ENCODE measurements around the gene WDR19.
"Not testable (repeated sequence)": the region's sequence is repeated elsewhere in the genome, so short reads cannot be mapped to it uniquely, and the experiment has no call there.

The WDR19 gene

DNA sequence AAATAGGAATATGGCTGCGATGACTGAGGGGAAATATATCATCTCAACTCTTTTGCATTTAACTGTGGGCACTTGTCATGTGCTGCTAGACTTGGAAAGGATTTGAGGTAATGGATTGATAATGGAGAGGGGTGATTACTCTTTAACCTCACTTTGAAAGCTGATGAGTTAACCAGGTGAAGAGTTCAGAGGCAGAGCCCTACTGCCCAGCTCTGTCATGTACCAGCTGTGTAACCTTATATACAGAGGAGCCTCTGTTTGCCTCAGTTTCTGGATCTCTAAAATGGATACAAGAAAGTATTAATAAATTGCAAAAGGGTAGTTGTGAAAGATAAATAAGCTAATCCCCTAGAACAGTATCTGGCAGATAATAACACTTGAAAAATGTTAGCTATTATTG lies 51.5 kb downstream of the WDR19 start:
- Histone ChIP-seq H3K36me3 (ENCODE audit: control insufficient read depth, insufficient read depth, low read length) (no peaks in the 10 kb centered on the region), H3K4me3 (ENCODE audit: low read length) (no peak overlapping the region), H3K9me3 (ENCODE audit: control insufficient read depth, low read length) (no peaks in the 10 kb centered on the region), H3K9ac (ENCODE audit: low read length) (no peak overlapping the region), H3K27me3 (ENCODE audit: control insufficient read depth, insufficient read depth, low read length) (no peaks in the 10 kb centered on the region), H3K4me1 (ENCODE audit: control insufficient read depth, insufficient read depth, low read length) (no peaks in the 10 kb centered on the region)

DNA sequence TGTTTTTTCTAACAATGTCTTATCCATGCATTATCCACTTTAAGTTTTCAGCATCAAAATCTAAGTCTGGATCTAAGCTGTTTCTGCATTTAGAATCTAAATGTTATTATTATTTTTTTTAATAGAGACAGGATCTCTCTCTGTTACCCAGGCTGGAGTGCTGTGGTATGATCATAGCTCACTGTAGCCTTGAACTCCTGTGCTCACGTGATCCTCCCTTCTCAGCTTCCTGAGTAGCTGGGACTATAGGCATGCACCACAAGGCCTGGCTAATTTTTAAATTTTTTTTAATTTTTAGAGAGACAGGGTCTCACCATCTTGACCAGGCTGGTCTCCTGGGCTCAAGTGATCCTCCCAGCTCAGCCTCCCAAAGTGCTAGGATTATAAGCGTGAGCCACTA lies 52.7 kb downstream of the WDR19 start:
- no peaks in the 10 kb centered on the region for H3K4me1 ChIP-seq (ENCODE audit: control insufficient read depth, insufficient read depth, low read length)
- H3K27me3 ChIP-seq (ENCODE audit: control insufficient read depth, insufficient read depth, low read length): no peaks in the 10 kb centered on the region
- H3K36me3 ChIP-seq (ENCODE audit: control insufficient read depth, insufficient read depth, low read length): no peaks in the 10 kb centered on the region
- no peak overlapping the region for H3K9ac ChIP-seq (ENCODE audit: low read length)
- H3K4me3 ChIP-seq (ENCODE audit: low read length): no peak overlapping the region
- H3K9me3 ChIP-seq (ENCODE audit: control insufficient read depth, low read length): no peaks in the 10 kb centered on the region

DNA sequence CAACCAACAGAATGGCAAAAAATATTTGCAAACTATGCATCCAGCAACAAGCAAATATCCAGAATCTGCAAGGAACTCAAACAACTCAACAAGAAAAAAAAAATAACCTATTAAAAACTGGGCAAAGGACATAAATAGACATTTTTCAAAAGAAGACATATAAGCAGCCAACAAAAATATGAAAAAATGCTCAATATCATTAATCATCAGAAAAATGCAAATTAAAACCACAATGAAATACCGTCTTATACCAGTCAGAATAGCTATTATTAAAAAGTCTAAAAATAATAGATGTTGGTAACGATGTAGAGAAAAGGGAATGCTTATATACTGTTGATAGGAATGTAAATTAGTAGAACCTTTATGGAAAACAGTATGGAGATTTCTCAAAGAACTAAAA lies 53.4 kb downstream of the WDR19 start:
- H3K27me3 ChIP-seq (ENCODE audit: control insufficient read depth, insufficient read depth, low read length): no peaks in the 10 kb centered on the region
- no peaks in the 10 kb centered on the region for H3K9me3 ChIP-seq (ENCODE audit: control insufficient read depth, low read length)
- no peak overlapping the region for H3K4me3 ChIP-seq (ENCODE audit: low read length)
- H3K4me1 ChIP-seq (ENCODE audit: control insufficient read depth, insufficient read depth, low read length): no peaks in the 10 kb centered on the region
- no peaks in the 10 kb centered on the region for H3K36me3 ChIP-seq (ENCODE audit: control insufficient read depth, insufficient read depth, low read length)
- H3K9ac ChIP-seq (ENCODE audit: low read length): no peak overlapping the region

DNA sequence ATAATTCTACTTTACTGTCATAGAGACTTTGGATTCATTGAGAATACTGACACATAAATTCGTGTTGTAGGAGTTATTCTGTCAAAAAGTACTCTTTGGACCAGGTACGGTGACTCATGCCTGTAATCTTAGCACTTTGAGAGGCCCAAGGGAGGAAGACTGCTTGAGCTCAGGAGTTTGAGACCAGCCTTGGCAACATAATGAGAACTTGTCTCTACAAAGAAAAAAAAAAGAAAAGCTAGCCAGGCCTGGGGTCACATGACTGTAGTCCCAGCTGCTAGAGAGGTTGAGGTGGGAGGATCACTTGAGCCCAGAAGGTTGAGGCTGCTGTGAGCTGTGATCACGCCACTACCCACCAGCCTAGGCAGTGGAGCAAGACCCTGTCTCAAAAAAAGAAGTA lies 54.9 kb downstream of the WDR19 start:
- Histone ChIP-seq H3K9me3 (ENCODE audit: control insufficient read depth, low read length) (no peaks in the 10 kb centered on the region), H3K36me3 (ENCODE audit: control insufficient read depth, insufficient read depth, low read length) (no peaks in the 10 kb centered on the region), H3K4me1 (ENCODE audit: control insufficient read depth, insufficient read depth, low read length) (no peaks in the 10 kb centered on the region), H3K9ac (ENCODE audit: low read length) (no peak overlapping the region), H3K4me3 (ENCODE audit: low read length) (no peak overlapping the region), H3K27me3 (ENCODE audit: control insufficient read depth, insufficient read depth, low read length) (no peaks in the 10 kb centered on the region)

DNA sequence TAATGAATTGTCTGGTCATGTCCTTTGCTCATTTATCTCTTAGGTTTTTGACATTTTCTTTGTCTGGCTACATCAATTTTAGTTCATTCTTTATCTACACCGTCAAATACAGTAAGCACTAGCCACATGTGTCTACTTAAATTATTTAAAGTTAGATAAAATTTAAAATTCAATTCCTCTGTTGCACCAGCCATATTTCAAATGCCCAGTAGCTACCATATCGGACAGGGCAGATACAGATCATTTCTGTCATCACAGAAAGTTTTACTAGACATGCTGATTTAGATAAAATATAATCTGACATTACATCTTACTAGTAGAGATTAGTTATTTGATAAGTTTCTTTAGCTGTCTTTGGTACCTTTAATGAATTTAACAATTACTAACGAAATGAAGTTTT lies 61.1 kb downstream of the WDR19 start:
- H3K36me3 ChIP-seq (ENCODE audit: control insufficient read depth, insufficient read depth, low read length): no peaks in the 10 kb centered on the region
- no peaks in the 10 kb centered on the region for H3K4me1 ChIP-seq (ENCODE audit: control insufficient read depth, insufficient read depth, low read length)
- H3K4me3 ChIP-seq (ENCODE audit: low read length): no peak overlapping the region
- no peak overlapping the region for H3K9ac ChIP-seq (ENCODE audit: low read length)
- H3K27me3 ChIP-seq (ENCODE audit: control insufficient read depth, insufficient read depth, low read length): no peaks in the 10 kb centered on the region
- H3K9me3 ChIP-seq (ENCODE audit: control insufficient read depth, low read length): no peaks in the 10 kb centered on the region

DNA sequence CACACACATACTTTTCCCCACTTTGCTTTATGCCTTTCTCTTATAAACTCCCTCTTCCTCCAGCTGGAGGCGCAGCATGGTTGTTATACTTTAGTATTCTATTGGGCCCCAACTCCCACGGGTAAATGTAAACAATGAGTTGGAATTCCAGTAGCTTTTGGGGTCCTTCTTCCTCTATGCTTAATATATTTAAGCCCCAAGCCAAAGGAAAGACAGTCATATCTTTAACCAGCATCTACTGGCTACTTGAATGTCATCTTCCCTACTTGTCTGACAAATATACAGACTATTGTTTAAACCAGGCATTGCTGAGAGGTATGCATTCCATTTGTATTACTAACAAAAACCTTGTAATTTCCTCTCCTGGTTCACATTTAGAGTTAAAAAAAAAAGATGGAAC lies 72.9 kb downstream of the WDR19 start:
- Histone ChIP-seq H3K27me3 (ENCODE audit: control insufficient read depth, insufficient read depth, low read length) (no peaks in the 10 kb centered on the region), H3K4me3 (ENCODE audit: low read length) (no peak overlapping the region), H3K36me3 (ENCODE audit: control insufficient read depth, insufficient read depth, low read length) (no peaks in the 10 kb centered on the region), H3K9me3 (ENCODE audit: control insufficient read depth, low read length) (no peaks in the 10 kb centered on the region), H3K9ac (ENCODE audit: low read length) (no peak overlapping the region), H3K4me1 (ENCODE audit: control insufficient read depth, insufficient read depth, low read length) (no peaks in the 10 kb centered on the region)

DNA sequence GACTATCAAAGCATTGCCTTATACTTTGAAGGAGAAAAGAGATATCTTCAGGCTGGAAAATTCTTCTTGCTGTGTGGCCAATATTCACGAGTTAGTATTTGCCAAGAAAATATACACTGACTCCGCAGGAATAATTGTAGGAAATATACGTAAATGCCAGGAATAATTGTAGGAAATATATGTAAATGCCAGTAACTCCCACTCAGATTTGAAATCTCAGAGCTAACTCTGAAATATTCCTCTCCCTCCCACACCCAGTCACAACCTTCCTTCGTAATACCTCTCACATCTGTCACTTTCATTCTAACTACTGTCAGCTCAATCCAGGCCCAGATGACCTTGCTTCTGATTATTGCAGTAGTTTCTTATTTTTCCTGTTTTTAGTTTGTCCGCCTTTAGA lies 73.5 kb downstream of the WDR19 start:
- no peak overlapping the region for H3K9ac ChIP-seq (ENCODE audit: low read length)
- no peaks in the 10 kb centered on the region for H3K9me3 ChIP-seq (ENCODE audit: control insufficient read depth, low read length)
- no peak overlapping the region for H3K4me3 ChIP-seq (ENCODE audit: low read length)
- H3K36me3 ChIP-seq (ENCODE audit: control insufficient read depth, insufficient read depth, low read length): no peaks in the 10 kb centered on the region
- H3K4me1 ChIP-seq (ENCODE audit: control insufficient read depth, insufficient read depth, low read length): no peaks in the 10 kb centered on the region
- no peaks in the 10 kb centered on the region for H3K27me3 ChIP-seq (ENCODE audit: control insufficient read depth, insufficient read depth, low read length)

DNA sequence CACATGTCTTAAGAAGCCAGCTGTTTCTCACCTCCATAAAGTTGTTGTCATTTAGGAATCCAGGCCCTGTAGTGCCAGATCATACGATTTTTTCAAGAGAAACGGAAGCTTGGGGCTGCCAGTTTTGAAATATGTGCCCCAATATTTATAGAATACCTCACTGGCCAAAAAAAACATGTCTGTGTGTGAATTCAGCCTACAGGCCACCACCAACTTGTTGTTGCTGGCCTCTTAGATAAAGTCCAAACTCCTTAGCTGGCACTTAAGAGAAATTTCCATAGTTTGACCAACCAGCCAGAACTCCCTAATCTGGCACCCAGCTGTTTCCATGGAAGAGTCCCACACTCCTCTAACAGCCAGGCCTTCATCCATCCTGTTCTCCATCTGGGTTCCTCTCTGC lies 74.1 kb downstream of the WDR19 start:
- no peak overlapping the region for H3K9ac ChIP-seq (ENCODE audit: low read length)
- H3K4me3 ChIP-seq (ENCODE audit: low read length): no peak overlapping the region
- H3K4me1 ChIP-seq (ENCODE audit: control insufficient read depth, insufficient read depth, low read length): no peaks in the 10 kb centered on the region
- no peaks in the 10 kb centered on the region for H3K36me3 ChIP-seq (ENCODE audit: control insufficient read depth, insufficient read depth, low read length)
- H3K27me3 ChIP-seq (ENCODE audit: control insufficient read depth, insufficient read depth, low read length): no peaks in the 10 kb centered on the region
- no peaks in the 10 kb centered on the region for H3K9me3 ChIP-seq (ENCODE audit: control insufficient read depth, low read length)

DNA sequence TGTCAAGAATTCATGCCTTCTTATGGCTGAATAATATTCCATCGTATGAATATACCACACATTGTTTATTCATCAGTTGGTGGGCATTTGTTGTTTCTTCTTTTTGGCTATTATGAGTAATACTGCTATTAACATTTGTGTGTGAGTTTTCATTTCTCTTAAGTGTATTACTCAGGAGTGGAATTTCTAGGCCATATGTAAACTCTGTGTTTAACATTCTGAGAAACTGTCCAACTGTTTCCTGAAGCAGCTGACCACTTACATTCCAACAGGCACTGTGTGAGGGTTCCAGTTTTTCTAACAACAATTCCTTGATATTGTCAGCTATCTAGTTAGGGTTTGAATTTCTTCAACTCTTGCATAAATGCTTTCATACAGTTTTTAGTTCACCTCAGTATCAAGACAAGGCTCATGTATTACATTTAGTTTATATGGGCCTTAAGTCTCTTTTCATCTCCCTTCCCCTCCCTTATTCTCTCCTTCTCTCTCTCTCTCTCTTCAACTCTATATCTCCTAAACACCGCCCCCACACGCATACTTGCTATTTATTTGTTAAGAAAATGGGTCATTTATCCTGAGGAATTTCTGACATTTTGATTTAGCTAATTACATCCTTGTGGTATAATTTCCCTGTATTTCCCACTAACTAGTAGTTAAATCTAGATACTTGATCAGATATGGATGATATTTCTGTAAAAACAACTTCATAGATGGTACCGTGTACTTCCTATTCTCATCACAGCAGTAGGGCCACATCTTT lies 77.4 kb downstream of the WDR19 start:
- Histone ChIP-seq H3K27me3 (ENCODE audit: control insufficient read depth, insufficient read depth, low read length) (no peaks in the 10 kb centered on the region), H3K4me3 (ENCODE audit: low read length) (no peak overlapping the region), H3K9me3 (ENCODE audit: control insufficient read depth, low read length) (no peaks in the 10 kb centered on the region), H3K36me3 (ENCODE audit: control insufficient read depth, insufficient read depth, low read length) (no peaks in the 10 kb centered on the region), H3K4me1 (ENCODE audit: control insufficient read depth, insufficient read depth, low read length) (no peaks in the 10 kb centered on the region), H3K9ac (ENCODE audit: low read length) (no peak overlapping the region)

DNA sequence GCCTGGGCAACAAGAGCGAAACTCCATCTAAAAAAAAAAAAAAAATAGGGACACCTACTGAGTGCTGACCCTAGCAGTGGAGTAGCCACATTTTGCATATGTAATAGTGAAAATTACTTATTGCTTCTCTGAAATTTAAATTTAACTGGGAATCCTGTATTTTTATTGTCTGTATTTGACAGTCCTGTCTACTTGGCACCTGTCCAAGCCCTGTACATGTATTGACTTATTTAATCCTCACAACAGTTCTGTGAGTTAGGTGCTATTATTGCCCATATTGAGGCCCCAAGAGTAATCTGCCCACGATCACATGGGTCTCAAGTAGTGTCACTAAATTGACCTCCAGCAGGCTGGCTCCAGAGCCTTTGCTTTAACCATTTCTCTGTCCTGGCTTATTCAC lies 81.6 kb downstream of the WDR19 start:
- no peaks in the 10 kb centered on the region for H3K9me3 ChIP-seq (ENCODE audit: control insufficient read depth, low read length)
- H3K36me3 ChIP-seq (ENCODE audit: control insufficient read depth, insufficient read depth, low read length): no peaks in the 10 kb centered on the region
- no peaks in the 10 kb centered on the region for H3K4me1 ChIP-seq (ENCODE audit: control insufficient read depth, insufficient read depth, low read length)
- H3K4me3 ChIP-seq (ENCODE audit: low read length): no peak overlapping the region
- H3K9ac ChIP-seq (ENCODE audit: low read length): no peak overlapping the region
- H3K27me3 ChIP-seq (ENCODE audit: control insufficient read depth, insufficient read depth, low read length): no peaks in the 10 kb centered on the region

DNA sequence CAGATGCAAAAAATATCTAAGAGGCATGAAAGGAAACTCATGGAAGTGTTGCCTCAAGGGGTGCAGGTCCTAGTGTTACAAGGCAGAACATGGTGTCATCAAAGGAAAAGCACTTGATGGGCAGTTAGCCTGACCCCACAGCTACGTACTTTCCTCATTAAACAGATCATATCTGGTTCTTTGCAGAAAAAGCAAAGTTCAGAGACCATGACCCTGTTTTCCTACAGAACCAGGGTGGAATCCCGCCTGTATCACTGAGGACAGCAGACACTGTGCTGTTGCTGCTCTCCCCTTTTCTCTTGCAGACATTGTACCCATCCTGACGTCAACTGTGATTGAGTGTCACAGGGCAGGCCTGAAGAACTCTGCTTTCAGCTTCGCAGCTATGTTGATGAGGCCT lies 92.2 kb downstream of the WDR19 start:
- Histone ChIP-seq H3K9me3 (ENCODE audit: control insufficient read depth, low read length) (no peaks in the 10 kb centered on the region), H3K9ac (ENCODE audit: low read length) (no peak overlapping the region), H3K4me3 (ENCODE audit: low read length) (no peak overlapping the region), H3K4me1 (ENCODE audit: control insufficient read depth, insufficient read depth, low read length) (no peaks in the 10 kb centered on the region), H3K36me3 (ENCODE audit: control insufficient read depth, insufficient read depth, low read length) (no peaks in the 10 kb centered on the region), H3K27me3 (ENCODE audit: control insufficient read depth, insufficient read depth, low read length) (no peaks in the 10 kb centered on the region)

DNA sequence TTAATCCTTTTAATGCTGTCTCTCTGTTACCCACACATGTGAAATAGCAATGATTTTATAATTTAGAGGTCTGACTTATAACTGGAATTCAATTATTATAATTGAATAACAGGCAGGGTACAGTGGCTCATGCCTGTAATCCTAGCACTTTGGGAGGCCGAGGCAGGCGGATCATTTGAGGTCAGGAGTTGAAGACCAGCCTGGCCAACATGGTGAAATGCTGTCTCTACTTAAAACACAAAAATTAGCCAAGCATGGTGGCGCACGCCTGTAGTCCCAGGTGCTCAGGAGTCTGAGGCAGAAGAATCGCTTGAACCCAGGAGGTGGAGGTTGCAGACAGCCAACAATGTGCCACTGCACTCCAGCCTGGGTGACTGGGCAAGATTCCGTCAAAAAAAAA lies 95.3 kb downstream of the WDR19 start:
- H3K27me3 ChIP-seq (ENCODE audit: control insufficient read depth, insufficient read depth, low read length); H3K36me3 ChIP-seq (ENCODE audit: control insufficient read depth, insufficient read depth, low read length); H3K4me3 ChIP-seq (ENCODE audit: low read length); H3K9me3 ChIP-seq (ENCODE audit: control insufficient read depth, low read length); H3K9ac ChIP-seq (ENCODE audit: low read length); H3K4me1 ChIP-seq (ENCODE audit: control insufficient read depth, insufficient read depth, low read length): not testable (repeated sequence)

DNA sequence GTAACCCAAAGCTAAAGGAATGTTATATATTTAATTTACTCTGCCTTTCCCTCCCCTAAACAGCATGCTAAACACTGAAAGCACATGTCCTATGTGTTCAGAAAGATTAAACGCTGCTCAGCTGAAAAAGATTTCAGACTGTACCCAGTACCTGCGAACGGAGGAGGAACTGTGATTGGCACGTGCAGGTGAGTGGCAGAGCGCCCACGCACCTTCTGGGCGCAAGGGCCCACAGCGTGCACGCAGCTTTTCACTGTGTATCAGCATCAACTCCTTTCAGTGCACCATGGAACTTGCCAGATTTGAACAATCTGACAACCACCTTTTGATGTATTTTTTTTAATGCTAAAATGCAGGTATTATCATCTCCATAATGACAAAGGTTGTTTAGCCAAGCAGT lies 96.1 kb downstream of the WDR19 start:
- Histone ChIP-seq H3K27me3 (ENCODE audit: control insufficient read depth, insufficient read depth, low read length) (no peaks in the 10 kb centered on the region), H3K4me3 (ENCODE audit: low read length) (no peak overlapping the region), H3K9me3 (ENCODE audit: control insufficient read depth, low read length) (no peaks in the 10 kb centered on the region), H3K9ac (ENCODE audit: low read length) (no peak overlapping the region), H3K4me1 (ENCODE audit: control insufficient read depth, insufficient read depth, low read length) (no peaks in the 10 kb centered on the region), H3K36me3 (ENCODE audit: control insufficient read depth, insufficient read depth, low read length) (no peaks in the 10 kb centered on the region)

Measured in mucosa of stomach (tissue), 1 donor.